ENCODE measurements around the gene MTREX.

GRCh38 chr5:55411876-55412275, 104.1 kb downstream of the MTREX start:
- TF ChIP-seq ZNF687 (IDR thresholded peaks at IDR 0.05), result no peak
- TF ChIP-seq, protein P1, sequence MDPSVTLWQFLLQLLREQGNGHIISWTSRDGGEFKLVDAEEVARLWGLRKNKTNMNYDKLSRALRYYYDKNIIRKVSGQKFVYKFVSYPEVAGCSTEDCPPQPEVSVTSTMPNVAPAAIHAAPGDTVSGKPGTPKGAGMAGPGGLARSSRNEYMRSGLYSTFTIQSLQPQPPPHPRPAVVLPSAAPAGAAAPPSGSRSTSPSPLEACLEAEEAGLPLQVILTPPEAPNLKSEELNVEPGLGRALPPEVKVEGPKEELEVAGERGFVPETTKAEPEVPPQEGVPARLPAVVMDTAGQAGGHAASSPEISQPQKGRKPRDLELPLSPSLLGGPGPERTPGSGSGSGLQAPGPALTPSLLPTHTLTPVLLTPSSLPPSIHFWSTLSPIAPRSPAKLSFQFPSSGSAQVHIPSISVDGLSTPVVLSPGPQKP (IDR thresholded peaks at IDR 0.05; ENCODE audit: low read depth, low read length), result no peak
- no peak for TF ChIP-seq REST (IDR thresholded peaks at IDR 0.05; ENCODE audit: low read depth, low read length)
- no peak for TF ChIP-seq CBFB (IDR thresholded peaks at IDR 0.05; ENCODE audit: low read depth)
- no peak for TF ChIP-seq MYC (IDR thresholded peaks at IDR 0.05; ENCODE audit: insufficient read depth, insufficient read length, insufficient replicate concordance, low read length, severe bottlenecking)
